OCI-LY1 (cell line): ENCODE measurements around the gene SH3BP1.

ENCODE experiments used
- H2AFZ ChIP-seq: fragments of 200-600 bp; sonication (generic), shearing (Covaris generic); 2 replicates; pipeline ENCODE4 v1.6.0; 2014; ENCODE audit warnings: antibody characterized with exemption, mild to moderate bottlenecking, low read length
- H3F3A ChIP-seq: fragments of 200-600 bp; sonication (generic), shearing (Covaris generic); 2 replicates; pipeline ENCODE4 v1.6.0; 2014; ENCODE audit warnings: mild to moderate bottlenecking, antibody characterized with exemption, low read length, moderate library complexity; ENCODE audit not compliant: insufficient read depth
- H3K27ac ChIP-seq: fragments of 200-600 bp; sonication (generic); 2 replicates; pipeline ENCODE4 v1.5.1; 2014; ENCODE audit warnings: low read length, mixed run types, mild to moderate bottlenecking, low read depth; ENCODE audit not compliant: poor library complexity, severe bottlenecking
- H3K27me3 ChIP-seq: fragments of 200-600 bp; sonication (generic); 2 replicates; pipeline ENCODE4 v1.6.0; 2014; ENCODE audit warnings: antibody characterized with exemption, mild to moderate bottlenecking, low read length, moderate library complexity; ENCODE audit not compliant: insufficient read depth
- H3K36me3 ChIP-seq: fragments of 200-600 bp; sonication (generic); 2 replicates; pipeline ENCODE4 v1.6.1; 2014; ENCODE audit warnings: mild to moderate bottlenecking, antibody characterized with exemption, low read length, moderate library complexity, mixed read lengths; ENCODE audit not compliant: insufficient read depth
- H3K4me1 ChIP-seq: fragments of 200-600 bp; sonication (generic); 2 replicates; pipeline ENCODE4 v1.5.1; 2014; ENCODE audit warnings: mild to moderate bottlenecking, low read length, moderate library complexity; ENCODE audit not compliant: insufficient read depth, severe bottlenecking
- H3K4me2 ChIP-seq: fragments of 200-600 bp; sonication (generic), shearing (Covaris generic); 2 replicates; pipeline ENCODE4 v1.6.1; 2014; ENCODE audit warnings: low read length
- H3K4me3 ChIP-seq: fragments of 200-600 bp; sonication (generic); 2 replicates; pipeline ENCODE4 v1.5.1; 2014; ENCODE audit warnings: low read length, low read depth, mild to moderate bottlenecking, mixed read lengths; ENCODE audit not compliant: poor library complexity, severe bottlenecking
- H3K79me2 ChIP-seq: fragments of 200-600 bp; shearing (Covaris generic); 2 replicates; pipeline ENCODE4 v1.6.1; 2016; ENCODE audit warnings: mixed run types, low read length, mixed read lengths; ENCODE audit not compliant: insufficient read depth
- H3K9ac ChIP-seq: fragments of 200-600 bp; sonication (generic), shearing (Covaris generic); 2 replicates; pipeline ENCODE4 v1.6.1; 2014; ENCODE audit warnings: mild to moderate bottlenecking, low read length, mixed read lengths
- H3K9me2 ChIP-seq: fragments of 200-600 bp; sonication (generic), shearing (Covaris generic); 2 replicates; pipeline ENCODE4 v1.6.1; 2014; ENCODE audit warnings: low read depth, mild to moderate bottlenecking, low read length, mixed read lengths
- H3K9me3 ChIP-seq: fragments of 200-600 bp; shearing (Covaris generic); 2 replicates; pipeline ENCODE4 v1.6.1; 2014; ENCODE audit warnings: low read length, mixed read lengths
- H4K20me1 ChIP-seq: fragments of 200-600 bp; sonication (generic), shearing (Covaris generic); 2 replicates; pipeline ENCODE4 v1.6.0; 2016; ENCODE audit warnings: mild to moderate bottlenecking, low read length; ENCODE audit not compliant: insufficient read depth
- CTCF ChIP-seq: fragments of 200-600 bp; sonication (generic), shearing (Covaris generic); IDR thresholded peaks from 2 replicates; pipeline ENCODE4 v1.5.1; 2017; ENCODE audit warnings: mild to moderate bottlenecking, antibody characterized with exemption, low read length, moderate library complexity, mixed read lengths
- EZH2 ChIP-seq: fragments of 200-600 bp; sonication (generic), shearing (Covaris generic); IDR thresholded peaks from 2 replicates; pipeline ENCODE4 v1.8.0; 2017; ENCODE audit warnings: borderline replicate concordance, mixed run types, mild to moderate bottlenecking, antibody characterized with exemption, low read length, moderate library complexity, mixed read lengths

The SH3BP1 gene

GRCh38 chr22:37627545-37627944 lies 11.9 kb upstream of the SH3BP1 start:
- peaks cover 57% of the 10 kb centered on the region; the same call in 1 of the 2 replicates for H3K36me3 ChIP-seq
- no peaks in the 10 kb centered on the region for H3K9me2 ChIP-seq
- peak overlapping the region; percentile 78 for H3K27ac ChIP-seq
- no peaks in the 10 kb centered on the region for H3K9me3 ChIP-seq
- no peaks in the 10 kb centered on the region for H3K79me2 ChIP-seq
- no peaks in the 10 kb centered on the region for H3K27me3 ChIP-seq
- no peaks in the 10 kb centered on the region for H3F3A ChIP-seq
- H2AFZ ChIP-seq = no peak overlapping the region
- H3K4me2 ChIP-seq = peak overlapping the region; percentile 39; the same call in 1 of the 2 replicates
- H3K4me3 ChIP-seq = no peak overlapping the region
- no peak for TF ChIP-seq EZH2
- TF ChIP-seq CTCF = no peak
- peak overlapping the region; percentile 39; the same call in 1 of the 2 replicates for H3K9ac ChIP-seq
- peaks cover 29% of the 10 kb centered on the region for H3K4me1 ChIP-seq
- H4K20me1 ChIP-seq = no peaks in the 10 kb centered on the region

DNA sequence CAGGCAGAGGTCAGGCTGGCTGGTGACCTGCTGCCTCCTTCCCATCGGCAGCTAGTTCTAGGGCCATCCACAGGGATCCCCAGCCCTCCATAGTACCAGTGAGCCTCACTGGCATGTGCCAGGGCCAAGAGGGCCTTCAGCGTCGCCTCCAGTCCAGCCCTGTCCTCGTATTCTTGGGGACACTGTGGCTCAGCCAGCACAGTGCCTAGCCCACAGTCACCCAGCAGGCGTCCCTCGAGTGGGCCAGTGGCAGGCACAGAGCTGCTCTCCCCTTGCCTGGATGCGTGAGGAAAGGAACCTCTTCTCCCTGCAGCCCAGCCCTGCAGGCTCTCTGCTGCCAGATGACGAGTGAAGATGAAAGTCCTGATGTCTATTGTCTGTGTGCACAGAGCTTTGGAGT lies 10.6 kb upstream of the SH3BP1 start:
- no peak for TF ChIP-seq CTCF
- no peak for TF ChIP-seq EZH2
- Histone ChIP-seq H3K4me2 (no peak overlapping the region), H3K9me3 (no peaks in the 10 kb centered on the region), H3F3A (no peaks in the 10 kb centered on the region), H3K27me3 (no peaks in the 10 kb centered on the region), H3K36me3 (peaks cover 54% of the 10 kb centered on the region; the same call in 1 of the 2 replicates), H2AFZ (no peak overlapping the region), H3K9me2 (no peaks in the 10 kb centered on the region), H4K20me1 (no peaks in the 10 kb centered on the region), H3K79me2 (no peaks in the 10 kb centered on the region), H3K4me3 (no peak overlapping the region), H3K27ac (peak overlapping the region; percentile 78), H3K4me1 (peaks cover 39% of the 10 kb centered on the region), H3K9ac (no peak overlapping the region)

DNA sequence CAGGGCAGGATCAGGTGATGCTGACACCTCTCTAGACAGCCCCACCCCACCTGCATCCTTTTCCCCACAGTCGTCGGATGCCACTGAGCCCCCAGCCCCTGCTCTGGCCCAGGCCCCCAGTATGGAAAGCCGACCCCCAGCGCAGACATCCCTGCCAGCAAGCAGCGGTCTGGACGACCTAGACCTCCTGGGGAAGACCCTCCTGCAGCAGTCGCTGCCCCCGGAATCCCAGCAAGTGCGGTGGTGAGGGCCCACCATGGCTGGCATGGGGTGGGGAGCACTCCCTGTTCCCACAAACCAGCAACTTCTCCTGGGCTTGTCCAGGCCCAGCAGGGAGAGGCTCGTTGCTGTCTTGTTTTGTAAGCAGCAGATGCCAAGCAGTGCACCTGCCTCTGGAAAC lies 9.5 kb upstream of the SH3BP1 start:
- no peak overlapping the region for H3K9ac ChIP-seq
- no peak overlapping the region for H3K27ac ChIP-seq
- no peak for TF ChIP-seq EZH2
- TF ChIP-seq CTCF = no peak
- H3K27me3 ChIP-seq = no peaks in the 10 kb centered on the region
- H3F3A ChIP-seq = no peaks in the 10 kb centered on the region
- no peak overlapping the region for H2AFZ ChIP-seq
- no peak overlapping the region for H3K4me2 ChIP-seq
- no peaks in the 10 kb centered on the region for H4K20me1 ChIP-seq
- H3K79me2 ChIP-seq = no peaks in the 10 kb centered on the region
- peaks cover 46% of the 10 kb centered on the region for H3K4me1 ChIP-seq
- no peak overlapping the region for H3K4me3 ChIP-seq
- H3K36me3 ChIP-seq = peaks cover 50% of the 10 kb centered on the region; the same call in 1 of the 2 replicates
- H3K9me2 ChIP-seq = no peaks in the 10 kb centered on the region
- no peaks in the 10 kb centered on the region for H3K9me3 ChIP-seq
